ENCODE data around the gene STXBP4.

DNA sequence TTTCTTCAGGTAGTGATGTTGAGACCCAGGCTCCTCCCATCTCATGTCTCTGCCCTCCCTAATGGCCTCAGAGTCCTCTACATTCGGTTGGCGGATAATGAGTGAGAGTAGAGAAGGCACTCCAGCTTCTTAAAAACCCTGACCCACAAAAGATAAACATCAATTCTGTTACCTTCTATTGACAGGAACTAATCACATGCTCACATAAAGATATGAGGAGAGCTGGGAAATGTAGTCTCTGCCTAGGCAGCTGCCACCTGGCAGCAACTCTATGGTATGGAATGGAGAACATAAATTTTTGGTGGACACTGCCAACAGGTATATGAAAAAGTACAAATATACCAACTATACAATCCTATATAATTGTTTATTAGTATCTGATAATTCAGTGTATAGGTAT, 185.5 kb downstream of the STXBP4 start:
- TF ChIP-seq, protein P1, sequence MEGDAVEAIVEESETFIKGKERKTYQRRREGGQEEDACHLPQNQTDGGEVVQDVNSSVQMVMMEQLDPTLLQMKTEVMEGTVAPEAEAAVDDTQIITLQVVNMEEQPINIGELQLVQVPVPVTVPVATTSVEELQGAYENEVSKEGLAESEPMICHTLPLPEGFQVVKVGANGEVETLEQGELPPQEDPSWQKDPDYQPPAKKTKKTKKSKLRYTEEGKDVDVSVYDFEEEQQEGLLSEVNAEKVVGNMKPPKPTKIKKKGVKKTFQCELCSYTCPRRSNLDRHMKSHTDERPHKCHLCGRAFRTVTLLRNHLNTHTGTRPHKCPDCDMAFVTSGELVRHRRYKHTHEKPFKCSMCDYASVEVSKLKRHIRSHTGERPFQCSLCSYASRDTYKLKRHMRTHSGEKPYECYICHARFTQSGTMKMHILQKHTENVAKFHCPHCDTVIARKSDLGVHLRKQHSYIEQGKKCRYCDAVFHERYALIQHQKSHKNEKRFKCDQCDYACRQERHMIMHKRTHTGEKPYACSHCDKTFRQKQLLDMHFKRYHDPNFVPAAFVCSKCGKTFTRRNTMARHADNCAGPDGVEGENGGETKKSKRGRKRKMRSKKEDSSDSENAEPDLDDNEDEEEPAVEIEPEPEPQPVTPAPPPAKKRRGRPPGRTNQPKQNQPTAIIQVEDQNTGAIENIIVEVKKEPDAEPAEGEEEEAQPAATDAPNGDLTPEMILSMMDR (IDR thresholded peaks at IDR 0.05; ENCODE audit: insufficient read depth, low read length, poor library complexity, severe bottlenecking): no peak
- no peak for TF ChIP-seq EZH2phosphoT487 (conservative IDR thresholded peaks at IDR 0.05; ENCODE audit: low read length)
